ENCODE measurements around the gene CCDC70.
"Not testable (repeated sequence)": the region's sequence is repeated elsewhere in the genome, so short reads cannot be mapped to it uniquely, and the experiment has no call there.

CCDC70 gene

GRCh38 chr13:51907040-51907732, 45.4 kb downstream of the CCDC70 start:
- TF ChIP-seq GABPA (IDR thresholded peaks at IDR 0.05; ENCODE audit: low read depth) (no peak), SPI1 (IDR thresholded peaks at IDR 0.05; ENCODE audit: borderline replicate concordance, low read depth) (no peak), REST (IDR thresholded peaks at IDR 0.05; ENCODE audit: insufficient replicate concordance, low read depth) (no peak), POLR2AphosphoS5 (IDR thresholded peaks at IDR 0.05; ENCODE audit: low read depth) (no peak), CTCF (IDR thresholded peaks at IDR 0.05; ENCODE audit: insufficient read depth, low read length) (no peak)
- H3K27me3 ChIP-seq (ENCODE audit: insufficient read depth, poor library complexity, severe bottlenecking), result no peaks in the 10 kb centered on the region
- H3K4me3 ChIP-seq (replicated peaks; ENCODE audit: insufficient read depth, low read length), result no peak overlapping the region
- DNase-seq (ENCODE audit: low read depth in 1 of 2, low spot score in 1 of 2), result peak; percentile 43 to 67
- no peak overlapping the region for H3K27ac ChIP-seq (replicated peaks)

- H3K27ac ChIP-seq (replicated peaks); DNase-seq (ENCODE audit: low read depth in 1 of 2, low spot score in 1 of 2); H3K27me3 ChIP-seq (ENCODE audit: insufficient read depth, poor library complexity, severe bottlenecking); H3K4me3 ChIP-seq (replicated peaks; ENCODE audit: insufficient read depth, low read length): not testable (repeated sequence)
These were observed 47.5 kb downstream of the CCDC70 start for GRCh38 chr13:51909265-51909664.

- Histone ChIP-seq H3K27me3 (ENCODE audit: insufficient read depth, poor library complexity, severe bottlenecking) (no peaks in the 10 kb centered on the region), H3K4me3 (replicated peaks; ENCODE audit: insufficient read depth, low read length) (no peak overlapping the region), H3K27ac (replicated peaks) (no peak overlapping the region)
- TF ChIP-seq REST (IDR thresholded peaks at IDR 0.05; ENCODE audit: insufficient replicate concordance, low read depth) (no peak), SPI1 (IDR thresholded peaks at IDR 0.05; ENCODE audit: borderline replicate concordance, low read depth) (no peak), CTCF (IDR thresholded peaks at IDR 0.05; ENCODE audit: insufficient read depth, low read length) (no peak), GABPA (IDR thresholded peaks at IDR 0.05; ENCODE audit: low read depth) (no peak), POLR2AphosphoS5 (IDR thresholded peaks at IDR 0.05; ENCODE audit: low read depth) (no peak)
- DNase-seq (ENCODE audit: low read depth in 1 of 2, low spot score in 1 of 2), result no peak
These were observed 48.7 kb downstream of the CCDC70 start for GRCh38 chr13:51910508-51910907.

GRCh38 chr13:51912091-51912490, 50.3 kb downstream of the CCDC70 start:
- no peak for DNase-seq (ENCODE audit: low read depth in 1 of 2, low spot score in 1 of 2)
- Histone ChIP-seq H3K4me3 (replicated peaks; ENCODE audit: insufficient read depth, low read length) (no peak overlapping the region), H3K27me3 (ENCODE audit: insufficient read depth, poor library complexity, severe bottlenecking) (no peaks in the 10 kb centered on the region), H3K27ac (replicated peaks) (no peak overlapping the region)
- TF ChIP-seq SPI1 (IDR thresholded peaks at IDR 0.05; ENCODE audit: borderline replicate concordance, low read depth), result peak; percentile 38; the same call in 1 of the 2 replicates
- no peak for TF ChIP-seq CTCF (IDR thresholded peaks at IDR 0.05; ENCODE audit: insufficient read depth, low read length)
